WI38 (cell line): ENCODE data around the gene CCDC192.

Source experiments
- H3K4me3 ChIP-seq: 2 replicates; pipeline ENCODE4 v1.5.1; 2011; ENCODE audit warnings: low read depth, mild to moderate bottlenecking, control low read depth, low read length
- CTCF ChIP-seq: IDR thresholded peaks from 2 replicates; pipeline ENCODE4 v1.5.1; 2012; ENCODE audit warnings: low read depth, mild to moderate bottlenecking, control low read depth, low read length

The CCDC192 gene

GRCh38 chr5:127849891-127850290 is 146.7 kb downstream of the CCDC192 start:
- TF ChIP-seq CTCF = no peak
- no peak overlapping the region for H3K4me3 ChIP-seq

GRCh38 chr5:127851964-127852363 is 148.8 kb downstream of the CCDC192 start:
- no peak for TF ChIP-seq CTCF
- no peak overlapping the region for H3K4me3 ChIP-seq

- H3K4me3 ChIP-seq = no peak overlapping the region
- TF ChIP-seq CTCF = no peak
Measured at GRCh38 chr5:127854520-127854919, 151.3 kb downstream of the CCDC192 start.

- TF ChIP-seq CTCF = no peak
Measured at GRCh38 chr5:127856292-127856691, 153.1 kb downstream of the CCDC192 start.

GRCh38 chr5:127858116-127858784 is 155.1 kb downstream of the CCDC192 start:
- TF ChIP-seq CTCF = no peak
- no peak overlapping the region for H3K4me3 ChIP-seq

More at GRCh38 chr5:127856292-127856691, 153.1 kb downstream of the CCDC192 start:
- no peak overlapping the region for H3K4me3 ChIP-seq

- no peak for TF ChIP-seq CTCF
- no peak overlapping the region for H3K4me3 ChIP-seq
Measured at GRCh38 chr5:127860291-127860690, 157.1 kb downstream of the CCDC192 start.

- H3K4me3 ChIP-seq = no peak overlapping the region
- TF ChIP-seq CTCF = no peak
Measured at GRCh38 chr5:127863161-127863560, 160.0 kb downstream of the CCDC192 start.
